ENCODE measurements around the gene HSPB6.
"Not testable (repeated sequence)": the region's sequence is repeated elsewhere in the genome, so short reads cannot be mapped to it uniquely, and the experiment has no call there.

Gene HSPB6

DNA sequence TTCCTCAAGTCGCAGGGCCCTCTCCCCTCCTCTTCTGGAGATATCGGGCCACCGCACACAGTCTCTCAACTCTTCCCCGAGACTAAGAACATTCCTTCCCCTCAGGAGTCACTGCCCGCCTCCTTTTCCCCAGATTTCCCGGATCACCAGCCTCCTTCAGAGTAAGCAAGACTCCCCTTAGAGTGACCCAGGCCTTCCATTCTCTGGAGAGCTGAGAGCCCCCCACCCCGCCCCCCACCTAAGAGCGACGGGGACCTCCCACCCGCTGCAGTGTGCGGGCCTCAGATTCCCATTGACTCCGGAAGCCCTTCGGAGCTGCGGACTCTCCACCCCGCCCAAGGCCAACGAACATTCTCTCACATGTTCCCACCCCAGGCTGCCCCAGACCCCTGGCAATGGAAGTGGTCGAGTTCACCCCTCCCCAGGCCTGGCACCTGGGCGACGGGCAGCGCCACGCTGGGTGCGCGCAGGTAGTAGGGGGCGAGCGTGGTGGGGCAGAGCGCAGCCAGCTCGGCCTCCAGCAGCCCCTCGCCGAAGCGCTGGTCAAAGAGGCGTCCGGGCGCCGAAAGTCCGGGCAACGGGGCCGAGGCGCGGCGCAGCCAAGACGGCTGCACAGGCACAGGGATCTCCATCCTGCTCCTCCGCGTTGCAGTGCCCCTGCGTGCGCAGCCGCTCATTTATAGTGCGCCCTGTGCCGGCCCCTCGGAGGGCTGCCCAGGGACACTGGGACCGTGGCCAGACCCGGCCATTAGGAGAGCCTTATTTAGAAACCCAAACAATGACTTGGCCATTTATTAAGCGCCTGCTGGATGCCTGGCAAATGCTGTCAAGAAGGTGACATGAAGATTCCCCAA, at the start of gene HSPB6:
HSPB6 (minus strand) TSS at position 653 of the 854 bp plus-strand sequence; CDS start at position 632, 21 bp downstream.
- DNase-seq = no peak

- DNase-seq = no peak
Observed at GRCh38 chr19:35806597-35806996, 49.8 kb upstream of the HSPB6 start.

DNA sequence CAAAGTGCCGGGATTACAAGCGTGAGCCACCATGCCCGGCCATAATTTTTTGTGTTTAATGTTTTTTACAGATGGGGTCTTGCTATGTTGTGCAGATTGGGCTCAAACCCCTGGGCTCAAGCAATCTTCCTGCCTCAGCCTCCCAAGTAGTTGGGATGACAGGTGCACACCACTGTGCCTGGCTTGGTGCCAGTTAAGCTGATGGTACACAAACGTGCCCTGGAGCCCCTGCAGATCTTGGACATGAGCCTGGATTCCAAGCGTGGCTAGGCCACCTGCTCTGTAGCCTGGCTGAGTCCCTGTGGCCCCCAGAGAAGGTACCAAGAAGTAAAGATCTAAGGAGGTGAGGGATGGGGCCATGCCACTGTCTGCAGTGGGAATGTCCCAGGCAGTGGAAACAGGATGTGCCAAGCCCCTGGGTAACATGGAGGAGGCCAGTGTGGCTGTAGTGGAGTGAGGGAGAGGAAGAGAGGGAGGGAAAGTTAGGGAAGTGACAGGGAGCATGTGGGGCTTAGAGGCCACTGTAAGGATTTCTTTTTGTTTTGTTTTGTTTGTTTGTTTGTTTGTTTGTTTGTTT, 48.8 kb upstream of the HSPB6 start:
- no peak for DNase-seq

- no peak for DNase-seq
Observed at GRCh38 chr19:35801828-35802227, 45.0 kb upstream of the HSPB6 start.

DNA sequence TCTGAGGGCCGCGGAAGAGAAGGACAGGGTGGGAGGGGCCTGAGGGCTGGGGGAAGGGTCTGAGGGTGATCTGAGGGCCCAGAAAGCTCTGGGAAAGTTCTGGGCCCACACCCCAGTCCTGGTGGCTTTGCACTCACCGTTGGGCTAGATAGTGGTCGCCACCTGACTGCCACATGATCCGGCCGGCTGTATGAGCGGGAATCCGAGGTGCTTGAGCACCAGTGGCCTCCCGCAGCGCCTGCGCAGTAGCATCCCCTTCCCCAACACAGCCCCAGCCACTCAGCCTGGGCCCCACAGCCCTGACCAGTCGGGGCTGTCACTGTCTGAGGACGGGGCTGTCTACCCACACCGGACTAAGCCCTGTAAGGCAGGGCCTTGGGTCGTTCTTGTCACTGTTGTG, 40.8 kb upstream of the HSPB6 start:
- peak; percentile 16 for DNase-seq

DNA sequence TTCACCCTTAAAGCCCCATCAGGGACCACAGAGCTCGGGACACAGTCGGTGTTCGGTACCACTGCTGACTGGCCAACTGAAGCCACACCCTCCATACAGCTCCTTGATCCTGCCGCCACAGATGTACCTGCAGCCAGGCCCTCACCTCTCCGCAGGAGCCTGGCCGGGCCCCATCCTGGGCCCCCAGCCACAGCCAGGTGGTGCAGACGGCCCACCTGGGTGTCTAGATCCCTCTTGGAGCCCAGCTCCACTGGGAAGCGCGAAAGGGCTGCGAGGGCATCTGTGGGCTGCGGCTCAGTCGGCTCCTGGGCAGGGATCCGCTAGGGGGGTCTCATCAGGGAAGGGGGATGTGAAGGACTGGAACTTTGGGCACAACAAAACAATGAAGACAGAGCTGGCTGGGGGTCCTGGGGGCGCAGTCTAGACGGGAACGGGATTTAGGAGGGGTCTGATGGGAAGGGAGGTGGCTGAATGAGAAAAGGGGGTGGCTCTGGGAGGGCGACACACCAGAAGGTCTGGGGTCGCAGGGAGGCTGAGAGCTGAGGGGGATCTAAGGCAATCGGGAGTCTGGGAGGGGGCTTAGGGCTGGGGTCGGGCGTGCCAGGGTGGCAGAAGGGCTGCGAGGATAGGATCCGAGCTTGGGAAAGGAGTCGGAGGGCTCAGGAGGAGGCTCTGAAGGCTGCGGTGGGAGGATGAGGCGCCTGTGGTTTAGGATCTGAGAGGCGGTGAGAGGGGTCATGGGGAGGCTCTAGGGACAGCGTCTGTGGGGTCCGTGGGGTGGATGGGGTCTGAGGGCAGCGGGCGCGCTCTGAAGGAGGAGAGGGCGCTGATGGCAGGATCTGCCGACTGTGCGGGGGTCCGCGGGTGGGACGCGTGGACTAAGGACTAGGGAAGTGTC, 40.1 kb upstream of the HSPB6 start:
- no peak for DNase-seq

GRCh38 chr19:35795564-35795963, 38.7 kb upstream of the HSPB6 start:
- not testable (repeated sequence) for DNase-seq

GRCh38 chr19:35793381-35794165, 36.7 kb upstream of the HSPB6 start:
- DNase-seq = no peak

- no peak for DNase-seq
Observed at GRCh38 chr19:35792888-35793287, 36.1 kb upstream of the HSPB6 start.

DNA sequence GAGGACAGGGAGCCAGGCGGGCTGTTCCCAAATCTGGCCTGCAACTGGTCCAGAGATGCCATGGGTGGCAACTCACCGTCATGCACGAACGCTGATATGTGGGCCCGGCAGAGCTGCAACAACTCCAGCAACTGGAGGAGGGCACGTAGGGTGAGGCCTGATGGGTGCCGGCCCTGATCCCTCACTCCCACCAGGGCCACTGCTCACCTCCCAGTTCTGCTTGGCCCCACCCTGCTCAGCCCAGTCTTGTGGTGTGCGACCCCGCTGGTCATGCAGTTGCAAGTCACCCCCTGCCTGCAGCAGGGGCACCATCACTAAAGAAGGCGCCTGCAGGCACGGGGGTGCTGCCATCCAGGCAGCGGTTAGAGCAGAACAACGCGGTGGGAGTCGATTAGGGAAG, 35.5 kb upstream of the HSPB6 start:
- DNase-seq = no peak

DNA sequence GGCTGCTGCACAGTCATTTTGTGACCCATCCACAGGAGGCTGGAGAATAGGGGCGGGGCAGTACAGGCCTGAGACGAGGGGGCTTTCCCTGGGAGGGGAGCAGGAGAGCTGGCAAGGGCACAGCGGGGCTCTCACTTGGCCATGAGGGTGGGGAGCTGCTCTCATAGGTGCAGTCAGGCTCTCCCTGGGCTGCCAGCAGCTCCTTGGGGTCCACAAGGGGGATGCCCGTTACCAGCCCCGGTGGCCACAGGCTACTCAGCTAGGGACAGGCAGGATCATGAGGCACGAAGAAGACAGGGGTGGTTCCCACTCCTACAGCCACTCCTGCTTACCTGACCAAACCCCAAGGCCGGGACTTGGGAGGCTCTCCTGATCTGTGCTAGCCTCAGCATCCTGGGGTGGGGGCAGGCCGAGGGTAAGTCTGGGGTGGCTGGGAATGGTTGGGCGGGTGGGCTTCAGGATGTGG, 35.0 kb upstream of the HSPB6 start:
- DNase-seq = no peak

DNA sequence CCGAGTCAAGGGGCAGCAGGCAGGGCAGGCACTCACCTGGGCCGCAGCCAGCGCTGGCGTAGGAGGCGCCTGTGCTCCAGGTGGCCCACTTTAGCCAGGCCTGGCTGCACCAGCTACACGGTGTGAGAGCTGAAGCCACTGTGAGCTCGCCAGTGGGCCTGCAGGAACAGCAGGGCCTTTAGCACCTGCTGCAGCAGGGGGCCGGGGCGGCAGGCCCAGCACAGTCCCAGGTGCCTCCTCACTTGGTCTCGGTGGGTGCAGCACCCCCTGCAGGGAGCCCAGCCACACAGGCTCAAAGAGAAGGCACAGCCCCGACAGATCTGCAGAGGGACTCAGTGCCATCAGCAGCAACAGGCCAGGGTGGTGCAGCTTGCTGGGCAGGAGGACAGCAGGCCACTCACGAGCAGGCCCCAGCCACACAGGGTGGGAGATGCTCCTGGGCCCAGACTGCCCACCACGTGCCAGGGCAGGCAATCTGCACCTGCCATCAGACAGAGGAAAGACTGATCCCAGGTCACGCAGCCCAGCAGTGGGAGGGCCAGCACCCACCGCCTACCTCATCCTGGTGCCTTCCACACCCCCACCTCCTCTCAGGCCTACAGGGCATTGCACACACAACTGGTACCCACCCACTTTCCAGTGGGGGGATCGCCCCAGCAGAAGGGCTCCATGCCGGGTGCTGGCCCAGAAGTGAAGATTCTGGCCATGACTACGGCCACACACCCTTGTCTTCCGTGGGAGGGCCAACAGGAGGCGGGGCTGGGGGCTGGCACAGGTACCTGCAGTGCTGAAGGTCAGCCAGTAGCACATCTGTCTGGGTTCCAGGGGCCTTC, 34.4 kb upstream of the HSPB6 start:
- peak; percentile 19 for DNase-seq

DNA sequence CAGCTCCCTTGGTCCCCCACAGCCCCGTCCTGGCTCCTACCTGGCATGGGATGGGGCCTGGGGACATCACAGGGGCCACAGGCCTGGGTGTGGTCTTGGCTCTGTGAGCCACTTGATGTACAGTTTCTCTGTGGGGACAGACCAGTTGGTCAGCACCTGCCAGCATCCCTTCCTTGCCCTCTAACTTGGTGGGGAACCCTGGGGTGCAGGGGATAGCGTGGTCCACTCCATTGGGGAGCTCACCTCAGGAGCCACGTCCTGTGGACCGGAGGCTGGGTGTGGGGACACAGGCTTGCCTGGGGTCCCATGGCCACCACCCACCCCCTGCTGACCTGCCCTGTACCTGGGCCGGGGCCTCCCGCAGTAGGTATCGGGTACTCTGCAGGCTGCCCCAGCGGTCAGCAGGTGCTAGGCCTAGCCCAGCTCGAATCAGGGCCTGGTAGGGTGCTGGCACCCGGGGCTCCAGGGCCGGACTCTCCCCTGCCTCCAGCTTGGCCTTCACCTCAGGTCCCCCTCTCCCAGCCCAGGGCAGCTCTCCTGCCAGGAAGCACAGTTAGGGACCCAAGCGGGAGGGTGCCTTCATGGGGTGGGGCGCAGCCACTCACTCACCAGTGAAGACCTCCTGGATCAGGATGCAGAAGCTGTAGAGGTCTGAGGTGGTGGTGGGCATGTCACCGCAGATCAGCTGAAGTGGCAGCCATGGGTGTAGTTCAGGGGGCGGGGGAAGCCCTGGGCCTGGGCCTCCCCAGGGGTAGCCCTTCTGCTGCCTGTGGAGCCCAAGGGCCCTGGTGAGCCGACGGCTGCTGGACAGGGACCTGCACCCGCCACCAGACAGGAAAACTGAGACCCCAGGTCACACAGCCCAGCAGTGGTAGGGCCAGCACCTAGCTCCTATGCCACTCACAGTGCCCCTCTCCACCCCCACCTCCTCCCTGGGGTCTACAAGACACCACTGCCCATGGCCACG, 33.4 kb upstream of the HSPB6 start:
- DNase-seq = no peak

DNA sequence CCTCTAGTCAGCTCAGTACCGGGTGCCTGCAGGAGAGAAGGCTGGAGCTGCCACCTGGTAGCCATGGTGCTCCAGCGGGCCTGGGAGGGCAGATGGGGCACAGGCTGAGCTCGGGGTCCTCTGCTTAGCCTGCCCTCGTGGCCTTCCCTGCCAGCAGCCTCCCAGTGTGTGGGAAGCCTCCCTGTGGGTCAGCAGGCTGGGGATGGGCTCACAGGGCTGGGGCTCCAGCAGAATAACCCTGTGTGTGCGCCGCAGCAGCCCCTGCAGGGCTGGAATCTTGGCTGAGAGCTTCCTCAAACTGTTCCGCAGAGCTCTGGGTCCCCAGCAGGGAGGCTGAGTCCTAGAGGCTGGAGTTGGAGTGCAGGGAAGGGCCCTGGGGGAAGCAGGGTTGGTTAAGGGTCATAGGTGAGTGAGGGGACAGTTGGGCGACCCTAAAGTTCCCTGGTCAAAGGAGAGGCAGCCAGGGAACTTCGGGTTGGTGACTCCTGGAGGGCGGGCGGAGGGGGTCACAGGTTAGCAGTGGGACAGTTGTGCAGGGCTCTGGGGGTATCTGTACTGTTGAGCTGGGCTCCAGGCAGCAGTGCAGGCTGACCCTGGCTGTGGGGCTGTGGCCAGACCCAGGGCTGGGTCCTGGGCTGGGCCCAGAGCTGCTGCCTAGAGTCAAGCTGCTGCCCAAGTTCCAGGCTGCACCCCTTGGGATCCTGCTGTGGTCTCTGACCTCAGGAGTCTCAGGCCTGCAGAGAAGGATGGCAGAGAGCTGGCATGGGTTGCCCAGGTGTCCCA, 32.6 kb upstream of the HSPB6 start:
- DNase-seq = no peak

DNA sequence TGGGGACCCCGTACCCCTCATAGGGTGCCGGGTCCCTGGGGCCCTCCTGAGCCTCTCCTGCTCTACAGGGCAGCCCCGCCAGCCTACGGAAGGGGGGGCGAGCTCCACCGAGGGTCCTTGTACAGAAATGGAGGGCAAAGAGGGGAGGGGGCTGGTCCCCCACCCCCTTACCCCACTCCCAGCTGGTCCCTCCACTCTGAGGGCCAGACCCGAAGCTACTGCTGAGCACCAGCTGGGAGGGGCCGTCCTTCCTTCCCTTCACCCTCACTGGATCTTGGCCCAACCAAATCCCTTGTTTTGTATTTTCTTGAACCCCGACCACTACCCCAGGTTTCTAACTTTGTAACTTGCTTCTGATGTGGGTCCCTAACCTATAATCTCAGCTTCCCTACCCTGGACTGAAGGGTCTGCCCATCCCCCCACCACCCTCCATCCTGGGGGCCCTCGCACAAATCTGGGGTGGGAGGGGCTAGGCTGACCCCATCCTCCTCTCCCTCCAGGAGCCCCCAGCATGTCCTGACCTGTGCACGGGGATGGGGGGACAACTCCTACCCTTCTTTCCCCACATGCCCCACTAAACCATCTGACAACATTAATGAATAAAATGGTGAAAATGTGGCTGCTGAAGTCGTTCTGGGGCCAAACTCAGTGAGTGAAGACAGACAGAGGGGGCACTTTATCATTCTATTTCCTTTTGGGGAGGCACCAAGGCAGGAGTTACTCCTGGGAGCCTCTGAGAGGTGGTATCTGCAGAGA, 31.6 kb upstream of the HSPB6 start:
- no peak for DNase-seq

GRCh38 chr19:35787227-35787799, 30.5 kb upstream of the HSPB6 start:
- no peak for DNase-seq

- DNase-seq = no peak
Observed at GRCh38 chr19:35786299-35787160, 29.7 kb upstream of the HSPB6 start.

DNA sequence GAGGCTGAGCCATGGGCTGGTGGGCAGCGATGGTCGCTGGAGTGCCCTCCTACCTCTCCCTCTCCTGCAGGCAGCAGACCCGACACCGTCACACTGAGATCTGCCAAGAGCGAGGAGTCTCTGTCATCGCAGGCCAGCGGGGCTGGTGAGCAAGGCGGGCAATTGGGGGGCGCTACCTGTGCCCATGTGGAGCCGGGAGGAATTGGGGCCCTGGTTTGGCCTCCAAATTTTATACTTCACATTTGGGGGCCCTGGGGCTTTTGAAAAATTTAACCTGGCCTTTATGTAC, 28.5 kb upstream of the HSPB6 start:
- DNase-seq = no peak
